CD8-positive, alpha-beta memory T cell (primary cell): ENCODE measurements around the gene SLC5A10. TPM values are rescaled to one million over a fixed set of nuclear protein-coding genes. Genes with fewer than 3 reads are reported as not detected.

Experiments used
- CTCF ChIA-PET: fragments of 350-600 bp; sonication (Branson Sonifier 250); formaldehyde crosslinking; loops from one replicate; lab custom pipeline; 2021; ENCODE audit warnings: antibody characterized with exemption; lab: Charles Lee
- POLR2A ChIA-PET: fragments of 350-600 bp; sonication (Branson Sonifier 250); formaldehyde crosslinking; loops from one replicate; lab custom pipeline; 2021; ENCODE audit warnings: antibody characterized with exemption; lab: Charles Lee
- DNase-seq, 5 donors: peaks; one replicate each; pipeline versions ENCODE4 v3.0.0 to v3.0.0-alpha.2; 2020 to 2022; ENCODE audit warnings: mixed read lengths in 1 of 5
- H3K27ac ChIP-seq: one replicate; pipeline ENCODE4 v1.7.0; 2013; ENCODE audit warnings: low read depth, mild to moderate bottlenecking, low read length, moderate library complexity
- H3K27me3 ChIP-seq: 2 replicates; pipeline ENCODE4 v1.7.0; 2013; ENCODE audit warnings: low read length, mild to moderate bottlenecking; ENCODE audit not compliant: insufficient read depth, poor library complexity, severe bottlenecking
- H3K36me3 ChIP-seq: 2 replicates; pipeline ENCODE4 v1.7.0; 2013; ENCODE audit warnings: mild to moderate bottlenecking, low read length, moderate library complexity; ENCODE audit not compliant: insufficient read depth
- H3K4me1 ChIP-seq: 2 replicates; pipeline ENCODE4 v1.7.0; 2013; ENCODE audit warnings: mild to moderate bottlenecking, low read length, moderate library complexity; ENCODE audit not compliant: insufficient read depth
- H3K4me3 ChIP-seq: 2 replicates; pipeline ENCODE4 v1.7.0; 2013; ENCODE audit warnings: mild to moderate bottlenecking, low read length
- H3K9me3 ChIP-seq: 2 replicates; pipeline ENCODE4 v1.7.0; 2013; ENCODE audit warnings: mild to moderate bottlenecking, low read length
- H3K27ac Mint-ChIP-seq, 8 donors: one replicate each; pipeline ENCODE4 v1.8.0; 2020 to 2021; ENCODE audit warnings: mixed read lengths in 8 of 8, mild to moderate bottlenecking in 6 of 8, inconsistent platforms in 3 of 8, moderate library complexity in 3 of 8
- H3K27me3 Mint-ChIP-seq, 2 donors: one replicate each; pipeline ENCODE4 v1.8.0; 2020 to 2021; ENCODE audit warnings: mixed read lengths in 2 of 2, mild to moderate bottlenecking in 1 of 2, moderate library complexity in 1 of 2
- H3K36me3 Mint-ChIP-seq, 3 donors: one replicate each; pipeline ENCODE4 v1.8.0; 2020 to 2021; ENCODE audit warnings: mixed read lengths in 3 of 3, inconsistent platforms in 1 of 3, mild to moderate bottlenecking in 1 of 3
- H3K4me1 Mint-ChIP-seq, 3 donors: one replicate each; pipeline ENCODE4 v1.8.0; 2020 to 2021; ENCODE audit warnings: mixed read lengths in 3 of 3, inconsistent platforms in 1 of 3, mild to moderate bottlenecking in 1 of 3
- H3K4me3 Mint-ChIP-seq, 7 donors: one replicate each; pipeline ENCODE4 v1.8.0; 2020 to 2021; ENCODE audit warnings: mixed read lengths in 7 of 7, mild to moderate bottlenecking in 6 of 7, moderate library complexity in 4 of 7, inconsistent platforms in 2 of 7
- H3K9me3 Mint-ChIP-seq, 5 donors: one replicate each; pipeline ENCODE4 v1.8.0; 2020 to 2022; ENCODE audit warnings: mixed read lengths in 5 of 5, mild to moderate bottlenecking in 3 of 5, moderate library complexity in 2 of 5, inconsistent platforms in 1 of 5
- polyA plus RNA-seq: library from polyadenylated mRNA; unstranded; fragments of 300-500 nt; fragmentation: Illumina TruSeq; gene quantifications from one replicate; pipeline ENCODE4 v1.2.3, GENCODE V29; 2021
- total RNA-seq, 2 experiments: library from RNA; stranded (reverse); gene quantifications; one replicate each; pipeline ENCODE4 v1.2.3, GENCODE V29; 2021

Gene SLC5A10
- total and polyA plus RNA-seq, 3 experiments from 2014 or later, result not detected

GRCh38 chr17:18966831-18967624, 15.1 kb downstream of the SLC5A10 start:
- Histone ChIP-seq H3K27me3 (no peaks in the 10 kb centered on the region), H3K36me3 (no peaks in the 10 kb centered on the region), H3K27ac (no peak overlapping the region), H3K4me3 (no peak overlapping the region), H3K4me1 (no peaks in the 10 kb centered on the region), H3K9me3 (no peaks in the 10 kb centered on the region)
- H3K27me3 Mint-ChIP-seq, result peaks cover 0 to 2% of the 10 kb centered on the region in 2 donors
- ChIA-PET POLR2A (no interaction called here), CTCF (no interaction called here)
- H3K36me3 Mint-ChIP-seq, result peaks cover 0 to 13% (median 0%) of the 10 kb centered on the region in 3 donors
- peaks cover 0 to 11% (median 3%) of the 10 kb centered on the region in 3 donors for H3K4me1 Mint-ChIP-seq
- no peaks in the 10 kb centered on the region for H3K9me3 Mint-ChIP-seq
- H3K4me3 Mint-ChIP-seq, result no peak overlapping the region
- peak overlapping the region in 2 of 8 donors; percentile 29 to 43 for H3K27ac Mint-ChIP-seq
- no peak for DNase-seq

DNA sequence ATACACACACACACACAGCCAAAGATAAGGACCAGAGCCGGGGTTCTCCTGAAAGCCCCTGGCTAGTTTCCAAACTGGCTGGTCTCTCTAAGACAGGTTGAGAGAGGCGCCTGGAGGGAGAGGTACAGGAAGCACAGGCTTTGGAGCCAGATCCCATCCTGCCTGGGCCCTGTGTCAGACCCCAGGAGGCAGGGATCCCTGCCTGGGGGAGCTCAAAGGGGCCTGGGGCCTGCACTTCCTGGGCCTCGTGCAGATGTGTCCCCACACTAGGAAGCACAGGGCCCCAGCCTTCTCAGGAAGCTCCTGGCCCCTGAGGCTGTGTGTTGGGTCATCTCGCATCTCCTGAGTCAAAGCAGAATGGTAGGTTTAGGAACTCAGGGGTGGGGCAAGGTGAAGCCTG, 16.0 kb downstream of the SLC5A10 start:
- CTCF ChIA-PET, result no interaction called here

DNA sequence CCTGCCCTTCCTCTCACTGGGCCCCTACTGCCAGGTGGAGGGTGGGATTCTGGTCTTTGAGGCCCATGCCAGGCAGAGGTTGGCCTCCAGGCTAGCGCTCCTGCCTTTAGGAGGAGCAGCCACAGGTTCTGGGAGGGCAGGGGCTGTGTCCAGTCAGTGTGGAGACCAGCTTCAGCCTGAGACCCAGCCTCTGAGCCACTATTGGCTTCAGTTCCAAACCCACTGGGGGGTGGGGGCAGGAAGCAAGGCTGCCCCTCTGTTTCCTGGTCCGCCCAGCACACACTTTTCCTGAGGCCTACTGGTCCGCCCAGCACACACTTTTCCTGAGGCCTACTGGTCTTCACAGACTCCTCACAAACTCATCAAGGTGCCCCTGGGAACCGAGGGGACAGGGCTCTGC, 16.4 kb downstream of the SLC5A10 start:
- ChIA-PET POLR2A (no interaction called here), CTCF (no interaction called here)
- Histone ChIP-seq H3K27me3 (no peaks in the 10 kb centered on the region), H3K36me3 (no peaks in the 10 kb centered on the region), H3K27ac (no peak overlapping the region), H3K4me1 (no peaks in the 10 kb centered on the region), H3K9me3 (no peaks in the 10 kb centered on the region), H3K4me3 (no peak overlapping the region)
- Mint-ChIP-seq H3K27ac (no peak overlapping the region), H3K36me3 (peaks cover 0 to 21% (median 0%) of the 10 kb centered on the region in 3 donors), H3K9me3 (no peaks in the 10 kb centered on the region), H3K27me3 (peaks cover 0 to 2% of the 10 kb centered on the region in 2 donors), H3K4me1 (peaks cover 0 to 11% (median 3%) of the 10 kb centered on the region in 3 donors), H3K4me3 (no peak overlapping the region)
- DNase-seq, result no peak

More for the DNA sequence above, 16.0 kb downstream of the SLC5A10 start:
- no peaks in the 10 kb centered on the region for H3K27me3 ChIP-seq
- no peak overlapping the region for H3K4me3 Mint-ChIP-seq
- H3K9me3 Mint-ChIP-seq, result no peaks in the 10 kb centered on the region
- POLR2A ChIA-PET, result no interaction called here
- DNase-seq, result no peak
- H3K36me3 Mint-ChIP-seq, result peaks cover 0 to 18% (median 0%) of the 10 kb centered on the region in 3 donors
- no peaks in the 10 kb centered on the region for H3K36me3 ChIP-seq
- no peak overlapping the region for H3K27ac ChIP-seq
- no peak overlapping the region for H3K4me3 ChIP-seq
- H3K27me3 Mint-ChIP-seq, result peaks cover 0 to 2% of the 10 kb centered on the region in 2 donors
- peaks cover 0 to 11% (median 3%) of the 10 kb centered on the region in 3 donors for H3K4me1 Mint-ChIP-seq
- no peak overlapping the region for H3K27ac Mint-ChIP-seq
- H3K4me1 ChIP-seq, result no peaks in the 10 kb centered on the region
- no peaks in the 10 kb centered on the region for H3K9me3 ChIP-seq

- Histone ChIP-seq H3K27ac (no peak overlapping the region), H3K36me3 (no peaks in the 10 kb centered on the region), H3K9me3 (no peaks in the 10 kb centered on the region), H3K4me3 (no peak overlapping the region), H3K27me3 (no peaks in the 10 kb centered on the region), H3K4me1 (no peaks in the 10 kb centered on the region)
- peaks cover 0 to 22% (median 0%) of the 10 kb centered on the region in 3 donors for H3K36me3 Mint-ChIP-seq
- no peaks in the 10 kb centered on the region for H3K27me3 Mint-ChIP-seq
- ChIA-PET POLR2A (no interaction called here), CTCF (interaction anchor here (1.3 kb wide), 1 partner anchor 8 kb away, joined by 3 read pairs; no protein-coding TSS in a partner anchor)
- no peak overlapping the region for H3K4me3 Mint-ChIP-seq
- DNase-seq, result no peak
- peak overlapping the region in 2 of 8 donors; percentile 23 to 73 for H3K27ac Mint-ChIP-seq
- H3K4me1 Mint-ChIP-seq, result peaks cover 0 to 11% (median 3%) of the 10 kb centered on the region in 3 donors
- no peaks in the 10 kb centered on the region for H3K9me3 Mint-ChIP-seq
These were observed 17.3 kb downstream of the SLC5A10 start for GRCh38 chr17:18968945-18969887.

DNA sequence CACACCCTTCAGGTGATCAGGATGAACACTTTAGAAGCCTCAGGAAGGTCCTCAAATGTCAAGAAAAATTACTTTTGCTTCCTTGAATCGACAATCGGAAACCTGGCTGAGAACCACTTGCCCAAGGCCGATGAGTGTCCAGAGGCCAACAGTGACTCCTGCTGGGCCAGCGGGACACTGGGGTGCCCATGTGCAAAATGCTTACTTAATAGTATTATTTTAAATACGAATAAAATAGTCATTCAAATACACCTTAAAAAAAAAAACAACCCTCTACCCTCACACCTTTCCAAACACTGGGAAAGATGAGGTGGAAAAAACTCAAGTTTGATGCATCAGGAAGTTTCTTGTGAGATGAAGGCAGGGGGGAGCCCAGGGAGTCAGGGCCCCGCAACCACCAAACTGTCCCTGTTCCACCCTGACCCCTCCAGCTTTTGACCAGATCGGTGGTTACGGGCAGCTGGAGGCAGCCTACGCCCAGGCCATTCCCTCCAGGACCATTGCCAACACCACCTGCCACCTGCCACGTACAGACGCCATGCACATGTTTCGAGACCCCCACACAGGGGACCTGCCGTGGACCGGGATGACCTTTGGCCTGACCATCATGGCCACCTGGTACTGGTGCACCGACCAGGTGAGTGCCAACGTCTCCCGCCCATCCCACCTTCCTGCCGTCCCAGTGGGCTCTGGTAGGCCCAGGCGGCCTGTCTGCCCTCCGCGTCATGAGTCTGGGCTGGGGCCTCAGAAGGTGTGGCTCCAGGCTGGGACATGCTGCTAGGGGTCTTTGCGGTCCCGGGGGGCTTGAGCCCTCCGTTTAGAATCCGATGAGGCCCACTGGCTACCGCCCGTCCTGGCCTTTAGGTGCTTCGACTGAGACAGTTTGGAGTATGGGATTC, 18.9 kb downstream of the SLC5A10 start:
- H3K36me3 ChIP-seq, result no peaks in the 10 kb centered on the region
- H3K4me1 Mint-ChIP-seq, result peaks cover 0 to 11% (median 3%) of the 10 kb centered on the region in 3 donors
- peaks cover 0 to 32% (median 0%) of the 10 kb centered on the region in 3 donors for H3K36me3 Mint-ChIP-seq
- no peaks in the 10 kb centered on the region for H3K27me3 Mint-ChIP-seq
- no peaks in the 10 kb centered on the region for H3K9me3 ChIP-seq
- H3K27ac ChIP-seq, result no peak overlapping the region
- CTCF ChIA-PET, result interaction anchor here (1.3 to 1.5 kb wide), 2 partner anchors 10 kb away, joined by 3 to 6 read pairs; no protein-coding TSS in a partner anchor
- H3K4me1 ChIP-seq, result no peaks in the 10 kb centered on the region
- peak overlapping the region in 1 of 8 donors; percentile 57 for H3K27ac Mint-ChIP-seq
- H3K9me3 Mint-ChIP-seq, result no peaks in the 10 kb centered on the region
- POLR2A ChIA-PET, result no interaction called here
- no peak overlapping the region for H3K4me3 Mint-ChIP-seq
- H3K27me3 ChIP-seq, result no peaks in the 10 kb centered on the region
- no peak overlapping the region for H3K4me3 ChIP-seq
- DNase-seq, result no peak

GRCh38 chr17:18971801-18972200, 19.8 kb downstream of the SLC5A10 start:
- Histone ChIP-seq H3K27ac (no peak overlapping the region), H3K4me3 (no peak overlapping the region), H3K36me3 (no peaks in the 10 kb centered on the region), H3K27me3 (no peaks in the 10 kb centered on the region), H3K9me3 (no peaks in the 10 kb centered on the region), H3K4me1 (no peaks in the 10 kb centered on the region)
- DNase-seq, result no peak
- ChIA-PET CTCF (interaction anchor here (1.5 kb wide), 1 partner anchor 11 kb away, joined by 6 read pairs; no protein-coding TSS in a partner anchor), POLR2A (no interaction called here)
- Mint-ChIP-seq H3K4me3 (no peak overlapping the region), H3K27me3 (no peaks in the 10 kb centered on the region), H3K36me3 (peaks cover 0 to 40% (median 0%) of the 10 kb centered on the region in 3 donors), H3K4me1 (peaks cover 0 to 11% (median 3%) of the 10 kb centered on the region in 3 donors), H3K9me3 (no peaks in the 10 kb centered on the region), H3K27ac (no peak overlapping the region)
